OCI-LY3 (cell line): ENCODE measurements around the gene TRAPPC8.
A peak's percentile ranks its signal among the peaks of the same experiment; 100 is the strongest.
"Not testable (repeated sequence)": the region's sequence is repeated elsewhere in the genome, so short reads cannot be mapped to it uniquely, and the experiment has no call there.

Experiments used
- H2AFZ ChIP-seq: fragments of 200-600, 300-600 bp; shearing (Covaris generic); 2 replicates; pipeline ENCODE4 v1.6.0; 2014; ENCODE audit warnings: antibody characterized with exemption, low read depth, low read length
- H3K27ac ChIP-seq: fragments of 200-600, 300-600 bp; sonication (generic); 2 replicates; pipeline ENCODE4 v1.5.1; 2014; ENCODE audit warnings: mild to moderate bottlenecking, low read length, moderate library complexity, mixed read lengths
- H3K27me3 ChIP-seq: fragments of 200-600, 300-600 bp; sonication (generic); 2 replicates; pipeline ENCODE4 v1.6.1; 2014; ENCODE audit warnings: low read depth, low read length, mixed read lengths
- H3K36me3 ChIP-seq: fragments of 200-600, 300-600 bp; sonication (generic); replicated peaks from 2 replicates; pipeline ENCODE3; 2014; ENCODE audit warnings: low read depth, low read length, mixed read lengths
- H3K4me1 ChIP-seq: fragments of 300-600, 200-600 bp; sonication (generic); 2 replicates; pipeline ENCODE4 v1.6.1; 2014; ENCODE audit warnings: low read length, mixed read lengths
- H3K4me2 ChIP-seq: fragments of 200-600, 300-600 bp; sonication (generic); 2 replicates; pipeline ENCODE4 v1.6.1; 2014; ENCODE audit warnings: low read length, mixed read lengths
- H3K4me3 ChIP-seq: fragments of 300-600, 200-600 bp; sonication (generic); 2 replicates; pipeline ENCODE4 v1.5.1; 2014; ENCODE audit warnings: antibody characterized with exemption, mild to moderate bottlenecking, low read length, moderate library complexity
- H3K79me2 ChIP-seq: fragments of 300-600, 200-600 bp; shearing (Covaris generic); 2 replicates; pipeline ENCODE4 v1.6.1; 2014; ENCODE audit warnings: mild to moderate bottlenecking, low read length, mixed read lengths
- H3K9ac ChIP-seq: fragments of 300-600, 200-600 bp; shearing (Covaris generic); 2 replicates; pipeline ENCODE4 v1.6.0; 2014; ENCODE audit warnings: mild to moderate bottlenecking, low read length, moderate library complexity
- H3K9me3 ChIP-seq: fragments of 200-600, 300-600 bp; shearing (Covaris generic); 2 replicates; pipeline ENCODE4 v1.6.1; 2014; ENCODE audit warnings: low read length, mixed read lengths; ENCODE audit not compliant: insufficient read depth
- H4K20me1 ChIP-seq: fragments of 200-600, 300-600 bp; sonication (generic); 2 replicates; pipeline ENCODE4 v1.6.1; 2016; ENCODE audit warnings: low read length, mixed read lengths; ENCODE audit not compliant: insufficient read depth
- CTCF ChIP-seq: fragments of 200-600, 300-600 bp; sonication (generic); IDR thresholded peaks from 2 replicates; pipeline ENCODE4 v1.5.1; 2014; ENCODE audit warnings: antibody characterized with exemption, low read length, low read depth
- EZH2phosphoT487 ChIP-seq: fragments of 200-600 bp; shearing (Covaris generic); IDR thresholded peaks from 2 replicates; pipeline ENCODE4 v1.6.1; 2018; ENCODE audit warnings: antibody characterized with exemption, mixed run types, low read depth

TRAPPC8 gene

GRCh38 chr18:31943878-31944816 is 1.2 kb upstream of the TRAPPC8 start:
- Histone ChIP-seq H3K4me1 (peaks cover 14% of the 10 kb centered on the region), H3K79me2 (peaks cover 38% of the 10 kb centered on the region), H3K36me3 (no peaks in the 10 kb centered on the region), H3K9me3 (no peaks in the 10 kb centered on the region), H3K4me3 (peak overlapping the region; percentile 85), H3K27ac (peak overlapping the region; percentile 62), H3K4me2 (peak overlapping the region; percentile 69), H2AFZ (peak overlapping the region; percentile 90), H3K9ac (peak overlapping the region; percentile 68), H3K27me3 (no peaks in the 10 kb centered on the region), H4K20me1 (peaks cover 11% of the 10 kb centered on the region)
- TF ChIP-seq EZH2phosphoT487 (no peak), CTCF (no peak)

GRCh38 chr18:31942291-31942998 is 483 bp downstream of the TRAPPC8 start:
- Histone ChIP-seq H3K9ac (peak overlapping the region; percentile 80), H3K4me2 (peak overlapping the region; percentile 93), H3K4me3 (peak overlapping the region; percentile 86), H4K20me1 (peaks cover 11% of the 10 kb centered on the region), H3K4me1 (peaks cover 14% of the 10 kb centered on the region), H3K9me3 (no peaks in the 10 kb centered on the region), H3K27me3 (no peaks in the 10 kb centered on the region), H3K36me3 (no peaks in the 10 kb centered on the region), H3K79me2 (peaks cover 55% of the 10 kb centered on the region), H2AFZ (peak overlapping the region; percentile 35; the same call in 1 of the 2 replicates), H3K27ac (peak overlapping the region; percentile 70)
- TF ChIP-seq CTCF (no peak), EZH2phosphoT487 (no peak)

- H3K9me3 ChIP-seq, result no peaks in the 10 kb centered on the region
- H3K27me3 ChIP-seq, result no peaks in the 10 kb centered on the region
- H3K36me3 ChIP-seq, result no peaks in the 10 kb centered on the region
- H3K4me1 ChIP-seq, result peaks cover 14% of the 10 kb centered on the region
- TF ChIP-seq CTCF, result no peak
- H4K20me1 ChIP-seq, result peaks cover 11% of the 10 kb centered on the region
- H3K27ac ChIP-seq, result no peak overlapping the region
- no peak overlapping the region for H2AFZ ChIP-seq
- peak overlapping the region; percentile 86 for H3K4me3 ChIP-seq
- peak overlapping the region; percentile 93 for H3K4me2 ChIP-seq
- H3K9ac ChIP-seq, result peak overlapping the region; percentile 80
- peaks cover 66% of the 10 kb centered on the region for H3K79me2 ChIP-seq
Observed at GRCh38 chr18:31941010-31941809, 1.7 kb downstream of the TRAPPC8 start.

- peaks cover 78% of the 10 kb centered on the region for H3K79me2 ChIP-seq
- not testable (repeated sequence) for H3K27ac ChIP-seq, H3K4me3 ChIP-seq, H2AFZ ChIP-seq, H3K4me2 ChIP-seq, H3K9ac ChIP-seq, H3K4me1 ChIP-seq, H3K36me3 ChIP-seq, H3K27me3 ChIP-seq, H3K9me3 ChIP-seq, H4K20me1 ChIP-seq
Observed at GRCh38 chr18:31934773-31935172, 8.2 kb downstream of the TRAPPC8 start.
